Transverse colon (tissue), 4 donors: ENCODE results near the gene TAF3.

Experiments used
- EP300 ChIP-seq: sonication (generic); formaldehyde crosslinking; IDR thresholded peaks from one replicate; pipeline ENCODE4 v1.6.1; 2017; ENCODE audit warnings: antibody characterized with exemption, low read depth
- POLR2AphosphoS5 ChIP-seq, 3 donors: sonication (generic); formaldehyde crosslinking; IDR thresholded peaks; one replicate each; pipeline ENCODE4 v1.6.1; 2016; ENCODE audit warnings: antibody characterized with exemption in 3 of 3
- TF ChIP-seq, protein P1 (sequence below), 5 experiments: fragments of 200-600 bp in 3 of 5; fragments of 450-650 bp in 2 of 5; sonication (generic) in 3 of 5; IDR thresholded peaks; 1 replicate in 2 of 5; 2 replicates in 3 of 5; pipeline ENCODE4 v1.5.1; 2016 to 2017; ENCODE audit warnings: antibody characterized with exemption in 5 of 5, inconsistent platforms in 3 of 5, mild to moderate bottlenecking in 2 of 5, moderate library complexity in 1 of 5

GRCh38 chr10:8060010-8060703 is 241.9 kb downstream of the TAF3 start:
- TF ChIP-seq, protein P1, sequence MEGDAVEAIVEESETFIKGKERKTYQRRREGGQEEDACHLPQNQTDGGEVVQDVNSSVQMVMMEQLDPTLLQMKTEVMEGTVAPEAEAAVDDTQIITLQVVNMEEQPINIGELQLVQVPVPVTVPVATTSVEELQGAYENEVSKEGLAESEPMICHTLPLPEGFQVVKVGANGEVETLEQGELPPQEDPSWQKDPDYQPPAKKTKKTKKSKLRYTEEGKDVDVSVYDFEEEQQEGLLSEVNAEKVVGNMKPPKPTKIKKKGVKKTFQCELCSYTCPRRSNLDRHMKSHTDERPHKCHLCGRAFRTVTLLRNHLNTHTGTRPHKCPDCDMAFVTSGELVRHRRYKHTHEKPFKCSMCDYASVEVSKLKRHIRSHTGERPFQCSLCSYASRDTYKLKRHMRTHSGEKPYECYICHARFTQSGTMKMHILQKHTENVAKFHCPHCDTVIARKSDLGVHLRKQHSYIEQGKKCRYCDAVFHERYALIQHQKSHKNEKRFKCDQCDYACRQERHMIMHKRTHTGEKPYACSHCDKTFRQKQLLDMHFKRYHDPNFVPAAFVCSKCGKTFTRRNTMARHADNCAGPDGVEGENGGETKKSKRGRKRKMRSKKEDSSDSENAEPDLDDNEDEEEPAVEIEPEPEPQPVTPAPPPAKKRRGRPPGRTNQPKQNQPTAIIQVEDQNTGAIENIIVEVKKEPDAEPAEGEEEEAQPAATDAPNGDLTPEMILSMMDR (IDR thresholded peaks at IDR 0.05): no peak
- TF ChIP-seq POLR2AphosphoS5 (IDR thresholded peaks at IDR 0.05): peak in 1 of 3 donors; percentile 23
- no peak for TF ChIP-seq EP300
